SK-N-MC (cell line): ENCODE data around the gene DENND5B.

ENCODE experiments used
- EZH2 ChIP-seq: fragments of 200-600 bp; sonication (generic); IDR thresholded peaks from one replicate; pipeline ENCODE4 v1.6.1; 2017; ENCODE audit warnings: antibody characterized with exemption
- POLR2AphosphoS5 ChIP-seq: IDR thresholded peaks from 2 replicates; pipeline ENCODE4 v1.6.1; 2012; ENCODE audit warnings: mild to moderate bottlenecking, low read depth, low read length, borderline replicate concordance

GRCh38 chr12:31618228-31619025, 27.5 kb upstream of the DENND5B start:
- TF ChIP-seq EZH2: no peak
- no peak for TF ChIP-seq POLR2AphosphoS5
